BJ (cell line): ENCODE results near the gene AP4S1. TPM values are rescaled to one million over a fixed set of nuclear protein-coding genes. Genes with fewer than 3 reads are reported as not detected.
"Not testable (repeated sequence)": the region's sequence is repeated elsewhere in the genome, so short reads cannot be mapped to it uniquely, and the experiment has no call there.

Experiments
- CTCF ChIA-PET: fragments of 350-600 bp; formaldehyde crosslinking; extraction: SDS; loops from one replicate; lab custom pipeline; 2021; ENCODE audit warnings: antibody characterized with exemption, inconsistent platforms; lab: Yijun Ruan, JAX
- POLR2A ChIA-PET: fragments of 300-600 bp; sonication (Branson Sonifier 250); formaldehyde crosslinking; extraction: SDS; loops from one replicate; lab custom pipeline; 2021; ENCODE audit warnings: antibody characterized with exemption; lab: Charles Lee
- DNase-seq: peaks from one replicate; pipeline ENCODE4 v3.0.0-alpha.2; 2011; ENCODE audit warnings: low read depth
- H3K27me3 ChIP-seq: 2 replicates; pipeline ENCODE4 v1.6.0; 2011; ENCODE audit warnings: low read length; ENCODE audit not compliant: control insufficient read depth, insufficient read depth
- H3K36me3 ChIP-seq: 2 replicates; pipeline ENCODE4 v1.5.1; 2011; ENCODE audit warnings: low read length; ENCODE audit not compliant: control insufficient read depth, insufficient read depth
- H3K4me3 ChIP-seq: 2 replicates; pipeline ENCODE4 v1.5.1; 2011; ENCODE audit warnings: low read depth, mild to moderate bottlenecking, control low read depth, low read length
- CTCF ChIP-seq: IDR thresholded peaks from 2 replicates; pipeline ENCODE4 v1.5.1; 2011; ENCODE audit warnings: low read depth, mild to moderate bottlenecking, control low read depth, inconsistent platforms, low read length, moderate library complexity; ENCODE audit not compliant: insufficient read depth
- polyA plus RNA-seq: library from polyadenylated mRNA; depleted of rRNA; stranded (reverse); fragments of >200 nt; gene quantifications from 2 replicates; pipeline ENCODE4 v1.2.3, GENCODE V29; 2011

The AP4S1 gene
- polyA plus RNA-seq, 1 experiment, result 2.5 TPM

- no peaks in the 10 kb centered on the region for H3K36me3 ChIP-seq
- no peak for TF ChIP-seq CTCF
- POLR2A ChIA-PET, result no interaction called here
- no peaks in the 10 kb centered on the region for H3K27me3 ChIP-seq
- CTCF ChIA-PET, result interaction anchor here (1.2 to 1.6 kb wide), 3 partner anchors 9 to 25 kb away, joined by 3 to 5 read pairs (median 5); no protein-coding TSS in a partner anchor
- H3K4me3 ChIP-seq, result no peak overlapping the region
- no peak for DNase-seq
These were observed 31.6 kb downstream of the AP4S1 start for GRCh38 chr14:31057035-31057434.

GRCh38 chr14:31057701-31058364 lies 32.4 kb downstream of the AP4S1 start:
- no peaks in the 10 kb centered on the region for H3K36me3 ChIP-seq
- no peaks in the 10 kb centered on the region for H3K27me3 ChIP-seq
- no peak for DNase-seq
- ChIA-PET CTCF (interaction anchor here (0.7 to 1.6 kb wide), 3 partner anchors 9 to 25 kb away, joined by 3 to 5 read pairs (median 5); no protein-coding TSS in a partner anchor), POLR2A (no interaction called here)
- H3K4me3 ChIP-seq, result no peak overlapping the region
- TF ChIP-seq CTCF, result no peak

GRCh38 chr14:31059152-31059924 lies 33.9 kb downstream of the AP4S1 start:
- DNase-seq, result peak; percentile 39
- POLR2A ChIA-PET, result interaction anchor here (0.5 to 1.1 kb wide), 2 partner anchors 11 to 27 kb away, joined by 4 to 6 read pairs; no protein-coding TSS in a partner anchor
- CTCF ChIA-PET, result interaction anchor here (0.6 kb wide), 1 partner anchor 10 kb away, joined by 3 read pairs; no protein-coding TSS in a partner anchor

DNA sequence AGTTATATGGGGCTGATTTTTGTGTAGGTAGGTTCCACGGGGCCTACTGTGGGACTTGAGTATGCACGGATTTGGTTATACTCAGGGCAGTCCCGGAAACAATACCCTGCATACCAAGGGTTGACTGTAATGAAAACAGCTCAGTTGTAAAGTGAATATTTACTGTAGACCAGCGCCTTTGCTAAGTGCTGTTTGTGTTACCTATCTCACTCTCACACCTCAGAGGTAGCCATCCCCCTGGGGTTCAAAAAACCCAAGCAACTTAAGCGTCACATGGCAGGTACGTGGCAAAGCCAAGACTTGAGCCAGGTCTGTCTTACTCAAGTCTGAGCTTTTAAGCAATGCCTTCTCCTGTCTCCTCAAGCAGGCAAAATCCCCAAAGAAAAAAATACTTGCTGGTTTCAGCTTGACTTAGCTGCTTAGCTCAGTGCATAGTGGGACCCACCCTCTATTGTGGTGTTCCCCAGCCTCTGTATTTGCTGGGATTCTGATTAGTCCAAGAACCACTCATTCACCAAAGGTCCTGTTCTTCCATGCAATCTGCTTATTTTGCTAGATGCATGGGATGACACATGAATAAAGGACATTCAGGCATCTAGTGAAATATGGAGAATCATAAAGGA lies 34.9 kb downstream of the AP4S1 start:
- Histone ChIP-seq H3K4me3 (no peak overlapping the region), H3K27me3 (no peaks in the 10 kb centered on the region), H3K36me3 (no peaks in the 10 kb centered on the region)
- no peak for DNase-seq
- no peak for TF ChIP-seq CTCF
- POLR2A ChIA-PET, result interaction anchor here (0.5 kb wide), 1 partner anchor 28 kb away, joined by 4 read pairs; no protein-coding TSS in a partner anchor
- CTCF ChIA-PET, result interaction anchor here (1.0 to 1.5 kb wide), 2 partner anchors 22 kb away, joined by 3 to 5 read pairs; no protein-coding TSS in a partner anchor

More at GRCh38 chr14:31059152-31059924, 33.9 kb downstream of the AP4S1 start:
- Histone ChIP-seq H3K27me3 (no peaks in the 10 kb centered on the region), H3K4me3 (no peak overlapping the region), H3K36me3 (no peaks in the 10 kb centered on the region)
- no peak for TF ChIP-seq CTCF

DNA sequence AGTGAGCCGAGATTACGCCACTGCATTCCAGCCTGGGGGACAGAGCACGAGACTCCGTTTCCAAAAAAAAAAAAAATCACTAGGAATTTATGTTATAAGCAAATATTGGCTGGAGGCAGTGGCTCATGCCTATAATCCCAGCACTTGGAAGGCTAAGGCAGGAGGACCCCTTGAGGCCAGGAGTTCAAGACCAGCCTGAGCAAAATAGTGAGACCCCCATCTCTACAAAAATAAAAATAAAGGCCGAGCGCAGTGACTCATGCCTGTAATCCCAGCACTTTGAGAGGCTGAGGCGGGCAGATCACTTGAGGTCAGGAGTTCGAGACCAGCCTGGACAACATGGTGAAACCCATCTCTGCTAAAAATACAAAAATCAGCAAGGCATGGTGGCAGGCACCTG lies 37.5 kb downstream of the AP4S1 start:
- POLR2A ChIA-PET, DNase-seq, H3K4me3 ChIP-seq, CTCF ChIA-PET, H3K36me3 ChIP-seq, H3K27me3 ChIP-seq: not testable (repeated sequence)
